Thyroid gland (tissue), 4 donors: ENCODE results near the gene PAPPA2.

Source experiments
- CTCF ChIP-seq, 6 experiments: fragments of 200-600 bp in 3 of 6; fragments of 450-650 bp in 3 of 6; sonication (generic) in 3 of 6; IDR thresholded peaks; one replicate each; pipeline ENCODE4 v1.5.1; 2016 to 2019; ENCODE audit warnings: antibody characterized with exemption in 6 of 6, mild to moderate bottlenecking in 2 of 6, inconsistent platforms in 1 of 6, moderate library complexity in 1 of 6
- POLR2A ChIP-seq, 2 donors: fragments of 450-650 bp; IDR thresholded peaks; one replicate each; pipeline ENCODE4 v1.6.1; 2017; ENCODE audit warnings: antibody characterized with exemption in 2 of 2, mild to moderate bottlenecking in 2 of 2, moderate library complexity in 1 of 2

DNA sequence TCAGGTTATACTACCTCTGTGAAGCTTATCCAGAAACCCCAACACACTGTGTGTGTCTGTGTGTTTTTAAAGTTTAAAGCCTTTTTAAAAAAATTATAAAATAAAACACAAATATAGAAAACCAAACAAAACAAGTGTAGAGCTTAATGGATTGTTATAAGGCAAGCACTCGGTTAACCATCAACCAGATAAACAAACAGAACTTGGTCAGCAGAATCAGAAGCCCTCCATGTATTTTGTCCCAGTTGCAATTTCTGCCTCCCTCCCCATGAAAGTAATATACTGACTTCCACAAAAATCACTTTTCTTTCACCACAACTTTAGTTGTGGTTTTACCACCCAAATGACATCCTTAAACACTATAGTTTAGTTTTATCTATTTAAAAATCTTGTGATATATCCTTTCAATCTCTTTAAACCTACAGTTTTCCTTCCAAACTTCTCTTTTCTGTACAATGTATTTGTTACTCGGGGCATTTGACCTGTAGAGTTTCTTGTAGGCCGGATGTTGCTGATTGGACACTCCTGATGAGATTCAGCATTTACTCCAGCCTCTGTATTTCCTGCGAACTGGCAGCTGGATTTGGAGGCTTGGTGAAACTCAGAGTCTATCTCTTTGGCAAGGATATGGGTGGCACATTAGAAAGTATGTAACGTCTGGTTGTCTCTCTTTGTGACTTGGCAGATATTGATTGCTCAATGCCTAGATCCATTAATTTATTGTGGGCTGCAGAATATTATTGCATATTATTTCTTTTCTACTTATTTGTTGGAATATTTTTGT lies 8.6 kb downstream of the PAPPA2 start:
- no peak for TF ChIP-seq CTCF (IDR thresholded peaks at IDR 0.05)
- TF ChIP-seq POLR2A (IDR thresholded peaks at IDR 0.05) = no peak
